22Rv1 (cell line): ENCODE results near the gene PIWIL1.

Source experiments
- CTCF ChIP-seq: fragments of 450-650 bp; IDR thresholded peaks from 2 replicates; pipeline ENCODE4 v1.5.1; 2017; ENCODE audit warnings: mild to moderate bottlenecking
- ZFX ChIP-seq: fragments of 450-650 bp; IDR thresholded peaks from 2 replicates; pipeline ENCODE4 v1.6.1; 2017; ENCODE audit warnings: antibody characterized with exemption, borderline replicate concordance

DNA sequence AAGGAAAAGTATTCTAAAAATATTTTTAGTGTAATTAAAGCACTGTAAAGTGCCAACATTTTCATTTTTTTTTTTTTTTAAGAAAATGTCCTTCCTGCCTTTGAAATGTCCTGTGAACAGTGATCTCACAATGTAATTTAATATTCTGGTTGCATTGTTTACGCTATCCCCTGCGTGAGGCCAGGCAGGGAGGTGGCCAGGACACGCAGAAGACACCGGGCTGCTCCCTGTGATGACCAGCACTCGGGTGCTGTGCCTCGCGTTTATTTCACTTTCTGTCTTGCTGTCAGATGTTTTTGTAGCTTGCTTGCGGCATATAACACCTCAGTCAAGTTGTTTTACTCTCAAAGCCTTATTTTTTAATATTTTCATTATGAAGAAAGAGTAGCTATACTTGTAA, 18.5 kb downstream of the PIWIL1 start:
- no peak for TF ChIP-seq CTCF
- TF ChIP-seq ZFX: no peak
